Anterior cingulate cortex (tissue), 58 donors: Measurements from ENCODE around the gene PDGFB.

Source experiments
- DNase-seq, 58 donors: peaks; one replicate each; lab custom pipeline; 2025; lab: John Stamatoyannopoulos, UW

PDGFB gene

GRCh38 chr22:39214006-39214382 is 30.8 kb downstream of the PDGFB start:
- no peak for DNase-seq

- no peak for DNase-seq
These were observed 31.9 kb downstream of the PDGFB start for GRCh38 chr22:39212721-39213376.

DNA sequence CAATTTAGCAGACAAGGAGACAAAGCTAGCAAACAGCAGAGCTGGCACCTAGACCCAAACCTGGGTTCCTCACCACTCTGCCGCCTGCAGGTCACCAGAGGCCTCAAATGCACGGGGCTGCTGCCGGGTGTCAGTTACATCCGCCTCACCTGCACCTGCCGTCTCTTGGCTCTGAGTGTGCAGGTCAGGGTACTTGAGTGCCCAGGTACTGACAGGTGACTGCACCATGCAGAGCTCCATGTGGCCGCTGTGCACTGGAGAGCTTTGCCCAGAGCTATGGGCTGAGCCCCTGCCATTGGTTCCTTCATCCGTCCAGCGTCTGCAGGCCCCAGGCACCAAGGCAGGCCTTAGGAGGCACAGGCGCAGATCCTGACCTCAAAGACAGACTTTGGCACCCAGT is 35.0 kb downstream of the PDGFB start:
- DNase-seq: no peak

DNA sequence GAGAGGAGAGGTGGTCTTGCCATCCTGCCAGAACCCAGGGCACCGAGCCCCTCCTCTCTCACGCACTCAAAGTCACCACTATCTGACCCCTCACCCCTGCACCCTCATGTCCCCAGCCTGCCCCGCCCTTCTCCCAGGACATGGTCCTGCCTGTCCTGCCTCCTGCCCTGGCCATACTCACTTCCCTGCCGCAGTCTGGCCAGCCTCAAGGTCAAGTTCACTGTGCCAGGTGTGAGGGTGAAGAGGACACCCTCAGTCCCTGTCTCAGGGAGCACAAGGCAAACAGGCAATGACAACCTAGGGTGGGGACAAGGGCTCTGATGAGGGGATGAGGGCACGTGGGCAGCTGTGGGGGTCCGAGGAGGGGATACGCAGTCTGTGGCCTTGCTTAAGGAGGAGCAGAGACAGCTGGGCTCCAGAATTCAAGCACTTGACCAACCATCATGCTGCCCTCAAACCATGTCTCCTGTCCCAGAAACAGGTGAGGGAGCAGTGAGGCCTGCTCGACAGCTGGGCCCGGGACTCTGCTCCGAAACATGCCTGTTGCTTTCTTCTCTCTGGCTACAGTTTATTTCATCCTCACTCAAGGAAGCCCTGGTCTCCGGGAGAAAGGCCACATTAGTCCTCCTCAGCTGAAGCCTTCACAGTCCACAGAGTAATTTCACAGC is 36.6 kb downstream of the PDGFB start:
- no peak for DNase-seq

- no peak for DNase-seq
These were observed 37.4 kb downstream of the PDGFB start for GRCh38 chr22:39207141-39208012.

- no peak for DNase-seq
These were observed 38.3 kb downstream of the PDGFB start for GRCh38 chr22:39206491-39206890.

GRCh38 chr22:39205344-39206021 is 39.3 kb downstream of the PDGFB start:
- no peak for DNase-seq

- no peak for DNase-seq
These were observed 40.6 kb downstream of the PDGFB start for GRCh38 chr22:39204216-39204615.

DNA sequence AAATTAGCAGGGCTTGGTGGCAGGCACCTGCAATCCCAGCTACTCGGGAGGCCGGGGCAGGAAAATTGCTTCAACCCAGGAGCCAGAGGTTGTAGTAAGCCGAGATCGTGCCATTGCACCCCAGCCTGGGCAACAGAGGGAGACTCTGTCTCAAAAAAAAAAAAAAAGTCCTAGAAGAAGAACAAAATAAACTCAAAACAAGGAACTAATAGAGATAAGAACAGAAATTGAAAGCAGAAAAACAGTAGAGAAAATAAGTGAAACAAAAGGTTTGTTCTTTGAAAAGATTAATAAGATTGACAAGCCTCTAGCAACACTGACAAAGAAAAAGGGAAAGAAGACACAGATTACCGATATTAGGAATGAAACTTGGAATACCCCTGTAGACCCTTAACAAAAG is 47.2 kb downstream of the PDGFB start:
- no peak for DNase-seq

DNA sequence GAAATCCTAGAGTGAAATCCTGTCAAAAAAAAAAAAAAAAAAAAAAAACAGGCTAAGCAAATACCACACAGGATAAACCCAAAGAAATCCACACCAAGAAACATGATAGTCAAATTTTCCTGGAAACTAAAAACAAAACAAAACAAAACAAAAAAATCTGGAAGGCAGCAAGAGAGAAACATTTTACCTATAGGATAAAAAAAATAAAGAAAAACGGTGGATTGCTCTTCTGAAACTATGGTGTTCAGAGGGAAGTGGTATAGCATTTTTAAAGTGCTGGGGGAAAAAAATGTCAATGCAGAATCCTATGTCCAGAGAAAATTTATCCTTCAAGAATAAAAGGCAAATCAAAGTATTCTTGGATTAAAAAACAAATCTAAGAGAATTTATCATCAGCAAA is 50.7 kb downstream of the PDGFB start:
- DNase-seq: no peak

DNA sequence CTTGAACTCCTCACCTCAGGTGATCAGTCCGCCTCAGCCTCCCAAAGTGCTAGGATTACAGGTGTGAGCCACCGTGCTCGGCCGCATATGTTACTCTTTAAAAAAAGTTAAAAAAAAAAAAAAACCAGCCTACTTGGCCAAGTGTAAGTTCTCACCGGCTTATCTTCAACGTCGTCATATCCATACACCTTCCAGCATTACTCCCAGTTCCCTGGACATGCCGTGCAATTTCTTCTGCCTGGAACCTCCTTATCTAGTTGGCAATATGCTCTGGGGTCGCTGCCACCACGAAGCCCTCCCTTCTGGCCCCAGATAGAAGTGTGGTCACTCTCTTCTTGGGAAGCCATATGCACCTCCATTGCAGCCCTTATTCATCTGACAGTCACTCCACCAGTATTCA is 56.0 kb downstream of the PDGFB start:
- DNase-seq: no peak

DNA sequence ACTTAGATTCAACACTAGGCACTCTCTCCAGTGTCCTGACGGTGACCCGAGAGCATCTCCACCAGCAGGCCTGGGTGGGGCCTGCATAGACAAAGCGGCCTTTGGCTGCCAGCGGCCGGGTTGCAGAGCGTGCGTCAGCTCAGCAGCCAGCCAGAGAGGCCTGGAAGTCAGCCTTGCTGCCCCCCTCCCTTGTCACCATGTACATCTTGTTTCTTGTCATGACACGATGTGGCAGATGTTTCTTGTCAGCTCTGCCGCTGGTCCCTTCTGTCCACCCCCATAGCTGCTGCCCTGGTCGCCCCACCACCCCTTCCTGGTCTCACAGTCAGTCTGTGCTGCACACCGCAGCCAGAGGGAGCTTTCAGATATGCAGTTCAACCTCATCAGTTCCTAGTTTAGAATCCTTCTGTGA is 59.2 kb downstream of the PDGFB start:
- peak in 39 of 58 donors; percentile 7 to 74 (median 34) for DNase-seq

DNA sequence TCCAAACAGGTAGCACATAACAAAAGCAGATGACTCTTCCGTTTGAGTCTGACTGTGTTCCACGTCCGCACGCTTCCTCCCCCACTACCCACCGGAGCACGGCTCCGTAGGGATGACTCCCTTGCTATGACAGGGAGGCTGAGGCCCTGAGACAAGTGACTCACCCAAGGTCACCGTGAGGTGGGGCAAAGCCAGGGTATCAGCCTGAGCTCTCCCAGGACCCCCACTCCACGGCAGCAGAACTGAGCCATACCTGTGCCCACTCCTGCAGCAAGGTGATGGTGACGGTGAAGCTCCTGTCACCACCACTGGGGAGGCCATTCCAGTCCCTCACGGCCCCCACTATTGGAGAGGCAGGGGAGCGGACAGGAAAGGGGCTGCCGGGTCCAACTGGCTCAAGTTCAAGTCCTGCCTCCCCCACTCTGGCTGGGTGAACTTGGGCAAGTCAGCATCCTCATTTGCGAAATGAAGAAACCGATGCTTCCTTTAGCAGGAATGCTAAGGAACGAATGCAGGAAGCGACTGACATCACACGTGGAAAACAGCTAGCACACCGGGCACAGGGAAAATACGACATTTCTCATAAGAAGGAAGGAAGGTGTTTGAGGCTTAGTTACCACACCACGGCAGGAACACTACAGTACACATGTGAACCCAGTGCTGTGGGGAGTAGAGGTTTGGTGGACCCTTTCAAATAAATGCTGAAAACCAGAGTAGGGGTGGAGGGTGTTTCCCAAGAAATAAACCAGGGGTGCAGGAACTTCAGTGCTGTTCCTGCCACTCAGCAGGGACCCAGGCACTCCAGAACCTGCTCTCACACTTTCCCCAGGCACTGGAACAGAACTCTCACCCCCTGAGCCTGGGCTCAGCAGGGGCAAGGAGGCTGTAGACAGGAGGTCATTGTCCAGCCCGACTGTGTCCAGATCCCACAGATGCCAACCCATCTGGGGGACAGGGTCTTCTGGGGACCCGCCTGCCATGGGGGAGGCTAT is 59.9 kb downstream of the PDGFB start:
- no peak for DNase-seq

- DNase-seq: peak in 11 of 58 donors; percentile 7 to 40 (median 18)
These were observed 60.7 kb downstream of the PDGFB start for GRCh38 chr22:39183991-39184585.

DNA sequence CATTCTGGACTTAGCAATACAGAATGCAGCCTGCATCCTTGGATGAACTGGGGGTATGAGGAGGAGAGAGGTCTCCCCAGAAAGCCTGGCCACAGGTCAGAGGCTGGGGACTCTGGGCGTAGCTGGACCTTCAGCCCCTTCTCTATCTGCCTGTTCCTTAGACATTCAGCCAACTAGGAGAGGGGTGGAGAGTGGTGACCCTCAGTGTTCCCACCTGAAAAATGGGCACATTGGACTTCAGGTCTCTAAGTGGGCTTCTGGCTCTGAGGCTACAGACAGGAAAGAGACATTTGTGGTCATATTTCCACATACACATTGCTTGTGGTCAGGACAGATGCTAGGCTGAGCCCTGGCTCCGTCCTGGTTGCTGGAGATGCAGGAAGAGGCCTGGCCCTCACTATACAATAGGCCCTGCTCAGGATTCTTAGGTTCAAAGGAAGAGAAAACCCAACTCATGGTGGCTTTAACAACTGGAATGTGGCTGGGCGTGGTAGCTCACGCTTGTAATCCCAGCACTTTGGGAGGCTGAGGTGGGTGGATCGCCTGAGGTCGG is 62.2 kb downstream of the PDGFB start:
- DNase-seq: no peak

- no peak for DNase-seq
These were observed 63.0 kb downstream of the PDGFB start for GRCh38 chr22:39181778-39182177.

DNA sequence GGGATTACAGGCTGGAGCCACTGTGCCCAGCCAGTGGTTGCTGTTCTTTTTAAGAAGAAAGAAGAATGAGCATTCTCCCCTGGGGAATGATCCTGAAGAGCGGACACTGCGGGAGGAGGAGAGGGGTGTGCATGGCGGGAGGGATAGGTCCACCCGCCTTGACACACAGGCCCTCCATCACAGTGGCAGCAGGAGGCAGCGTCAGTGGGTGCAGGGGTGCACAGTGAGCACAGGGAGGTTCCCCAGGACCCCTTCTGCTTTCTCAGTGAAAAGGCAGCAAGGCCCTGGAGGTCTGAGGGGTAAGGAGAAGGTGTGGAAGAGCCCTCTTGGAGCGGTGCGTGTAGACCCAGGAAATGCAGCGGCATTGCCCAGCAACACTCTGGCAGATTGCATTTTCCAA is 63.4 kb downstream of the PDGFB start:
- no peak for DNase-seq

GRCh38 chr22:39179841-39180335 is 64.9 kb downstream of the PDGFB start:
- DNase-seq: no peak

DNA sequence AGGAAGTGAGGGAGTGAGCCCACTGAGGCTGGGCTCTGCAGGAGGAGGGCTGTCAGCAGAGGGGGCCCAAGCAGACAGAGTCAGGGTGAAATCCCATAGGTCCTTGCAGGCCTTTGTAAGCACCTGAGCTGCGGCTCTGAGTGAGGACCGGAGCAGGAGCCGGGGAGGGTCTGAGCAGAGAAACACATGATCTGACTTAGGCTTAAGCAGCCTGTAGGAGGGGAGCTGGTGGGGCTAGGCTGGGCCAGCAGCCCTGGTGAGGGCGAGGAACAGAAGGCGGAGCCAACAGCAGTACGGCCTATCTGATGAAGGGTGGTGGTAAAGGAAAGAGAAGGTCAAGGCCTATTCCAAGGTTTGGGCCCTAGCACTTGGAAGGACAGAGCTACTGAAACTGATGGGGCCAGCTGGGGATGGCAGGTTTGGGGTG is 65.4 kb downstream of the PDGFB start:
- no peak for DNase-seq
